Skeletal muscle tissue (tissue), 4 donors: ENCODE results near the gene ZAR1L. TPM values are rescaled to one million over a fixed set of nuclear protein-coding genes. Genes with fewer than 3 reads are reported as not detected.

Experiments
- H3K27ac ChIP-seq: one replicate; pipeline ENCODE4 v1.7.0; 2013; ENCODE audit warnings: mild to moderate bottlenecking, low read depth, low read length, inconsistent platforms
- H3K27me3 ChIP-seq, 3 donors: one replicate each; pipeline ENCODE4 v1.7.0; 2013; ENCODE audit warnings: low read length in 3 of 3; ENCODE audit not compliant: control insufficient read depth in 3 of 3, insufficient read depth in 3 of 3
- H3K36me3 ChIP-seq, 3 donors: one replicate each; pipeline ENCODE4 v1.7.0; 2013; ENCODE audit warnings: low read length in 3 of 3; ENCODE audit not compliant: control insufficient read depth in 3 of 3, insufficient read depth in 3 of 3
- H3K4me1 ChIP-seq, 3 donors: one replicate each; pipeline ENCODE4 v1.7.0; 2013; ENCODE audit warnings: low read length in 3 of 3, mild to moderate bottlenecking in 3 of 3; ENCODE audit not compliant: control insufficient read depth in 3 of 3, insufficient read depth in 3 of 3
- H3K4me3 ChIP-seq, 3 donors: one replicate each; pipeline ENCODE4 v1.7.0; 2013; ENCODE audit warnings: low read length in 3 of 3
- H3K9ac ChIP-seq, 3 donors: one replicate each; pipeline ENCODE4 v1.7.0; 2013; ENCODE audit warnings: low read length in 3 of 3, mild to moderate bottlenecking in 3 of 3, moderate library complexity in 2 of 3, low read depth in 1 of 3
- H3K9me3 ChIP-seq, 3 donors: one replicate each; pipeline ENCODE4 v1.7.0; 2013; ENCODE audit warnings: low read length in 3 of 3; ENCODE audit not compliant: control insufficient read depth in 3 of 3
- total RNA-seq: library from RNA; depleted of rRNA; stranded (reverse); fragments of >200 nt; gene quantifications from one replicate; pipeline ENCODE4 v1.2.3, GENCODE V29; 2014
- donor health status: Osteomylitis.

ZAR1L gene
- total RNA-seq, 1 donor from 2014 or later, result not detected

- no peak overlapping the region for H3K27ac ChIP-seq
These were observed 56.0 kb downstream of the ZAR1L start for GRCh38 chr13:32259116-32259515.

GRCh38 chr13:32257649-32258048 is 57.5 kb downstream of the ZAR1L start:
- H3K27me3 ChIP-seq, result no peaks in the 10 kb centered on the region
- no peak overlapping the region for H3K4me3 ChIP-seq
- H3K4me1 ChIP-seq, result peaks cover 9 to 26% (median 20%) of the 10 kb centered on the region in 3 donors
- H3K9ac ChIP-seq, result no peak overlapping the region
- no peaks in the 10 kb centered on the region for H3K9me3 ChIP-seq
- H3K36me3 ChIP-seq, result peaks cover 0 to 1% (median 0%) of the 10 kb centered on the region in 3 donors
- no peak overlapping the region for H3K27ac ChIP-seq

More at GRCh38 chr13:32259116-32259515, 56.0 kb downstream of the ZAR1L start:
- Histone ChIP-seq H3K9me3 (no peaks in the 10 kb centered on the region), H3K4me1 (peaks cover 9 to 19% (median 13%) of the 10 kb centered on the region in 3 donors), H3K36me3 (peaks cover 0 to 3% (median 0%) of the 10 kb centered on the region in 3 donors), H3K27me3 (no peaks in the 10 kb centered on the region), H3K9ac (no peak overlapping the region), H3K4me3 (no peak overlapping the region)

GRCh38 chr13:32256243-32256642 is 58.9 kb downstream of the ZAR1L start:
- H3K4me1 ChIP-seq, result peaks cover 5 to 17% (median 15%) of the 10 kb centered on the region in 3 donors
- H3K4me3 ChIP-seq, result no peak overlapping the region
- H3K36me3 ChIP-seq, result peaks cover 0 to 4% (median 2%) of the 10 kb centered on the region in 3 donors
- no peaks in the 10 kb centered on the region for H3K27me3 ChIP-seq
- no peak overlapping the region for H3K27ac ChIP-seq
- no peaks in the 10 kb centered on the region for H3K9me3 ChIP-seq
- no peak overlapping the region for H3K9ac ChIP-seq

GRCh38 chr13:32255724-32256109 is 59.4 kb downstream of the ZAR1L start:
- Histone ChIP-seq H3K36me3 (peaks cover under 1 to 9% (median 2%) of the 10 kb centered on the region in 3 donors), H3K4me3 (no peak overlapping the region), H3K27ac (peak overlapping the region; percentile 68), H3K9me3 (no peaks in the 10 kb centered on the region), H3K4me1 (peaks cover 1 to 11% (median 10%) of the 10 kb centered on the region in 3 donors), H3K27me3 (no peaks in the 10 kb centered on the region), H3K9ac (no peak overlapping the region)

GRCh38 chr13:32254916-32255723 is 60.0 kb downstream of the ZAR1L start:
- H3K27ac ChIP-seq, result peak overlapping the region; percentile 68
- H3K4me1 ChIP-seq, result peaks cover 0 to 10% (median 9%) of the 10 kb centered on the region in 3 donors
- peak overlapping the region; percentile 28 to 58 (median 55) for H3K9ac ChIP-seq
- H3K4me3 ChIP-seq, result peak overlapping the region; percentile 23 to 52 (median 51)
- H3K9me3 ChIP-seq, result no peaks in the 10 kb centered on the region
- no peaks in the 10 kb centered on the region for H3K27me3 ChIP-seq
- peaks cover 6 to 9% (median 8%) of the 10 kb centered on the region in 3 donors for H3K36me3 ChIP-seq

GRCh38 chr13:32254416-32254815 is 60.7 kb downstream of the ZAR1L start:
- Histone ChIP-seq H3K4me3 (peak overlapping the region; percentile 37 to 52 (median 51)), H3K9me3 (no peaks in the 10 kb centered on the region), H3K27ac (peak overlapping the region; percentile 68), H3K4me1 (peaks cover 0 to 10% (median 9%) of the 10 kb centered on the region in 3 donors), H3K27me3 (no peaks in the 10 kb centered on the region), H3K36me3 (peaks cover 13 to 16% (median 14%) of the 10 kb centered on the region in 3 donors), H3K9ac (peak overlapping the region; percentile 24 to 58 (median 55))

GRCh38 chr13:32253911-32254399 is 61.2 kb downstream of the ZAR1L start:
- H3K36me3 ChIP-seq, result peaks cover 14 to 19% (median 17%) of the 10 kb centered on the region in 3 donors
- H3K9me3 ChIP-seq, result no peaks in the 10 kb centered on the region
- peaks cover 0 to 10% (median 9%) of the 10 kb centered on the region in 3 donors for H3K4me1 ChIP-seq
- no peaks in the 10 kb centered on the region for H3K27me3 ChIP-seq
- peak overlapping the region; percentile 68 for H3K27ac ChIP-seq
- H3K4me3 ChIP-seq, result peak overlapping the region; percentile 37 to 52 (median 51)
- peak overlapping the region; percentile 24 to 58 (median 55) for H3K9ac ChIP-seq

Other genes with a start within 250 kb of the ZAR1L start
- 2.6 TPM for gene BRCA2, start 145 bp upstream of the ZAR1L start, total RNA-seq
- 7.3 TPM for gene N4BP2L1, start 112.8 kb upstream of the ZAR1L start, total RNA-seq
- gene N4BP2L2, start 223.4 kb upstream of the ZAR1L start, total RNA-seq, result 135 TPM